Right lobe of liver (tissue), 4 donors: ENCODE measurements around the gene STIL.
"Not testable (repeated sequence)": the region's sequence is repeated elsewhere in the genome, so short reads cannot be mapped to it uniquely, and the experiment has no call there.

Source experiments
- CTCF ChIP-seq, 4 donors: fragments of 200-600 bp in 3 of 4; fragments of 450-650 bp in 1 of 4; IDR thresholded peaks; one replicate each; pipeline versions ENCODE4 v1.5.1 to v1.8.0; 2016 to 2022; ENCODE audit warnings: antibody characterized with exemption in 4 of 4, mild to moderate bottlenecking in 2 of 4
- POLR2A ChIP-seq: fragments of 450-650 bp; IDR thresholded peaks from one replicate; pipeline ENCODE4 v1.6.1; 2017; ENCODE audit warnings: antibody characterized with exemption, mild to moderate bottlenecking
- donor health status: DM: no; HTN: no; CAD: no.
- donor health status: DM: no; HTN: no; CAD: no.
- donor health status: DM: no; HTN: yes; CAD: no.

- TF ChIP-seq POLR2A; CTCF (IDR thresholded peaks at IDR 0.05): not testable (repeated sequence)
Measured at GRCh38 chr1:47319968-47320367, 6.0 kb upstream of the STIL start.
